GM19099 (cell line): ENCODE data around the gene ZRANB3.

Experiments
- POLR2A ChIP-seq: IDR thresholded peaks from 3 replicates; pipeline ENCODE4 v1.6.1; 2011; ENCODE audit warnings: low read depth; ENCODE audit not compliant: insufficient read length; ENCODE audit errors: extremely low read depth

Gene ZRANB3

DNA sequence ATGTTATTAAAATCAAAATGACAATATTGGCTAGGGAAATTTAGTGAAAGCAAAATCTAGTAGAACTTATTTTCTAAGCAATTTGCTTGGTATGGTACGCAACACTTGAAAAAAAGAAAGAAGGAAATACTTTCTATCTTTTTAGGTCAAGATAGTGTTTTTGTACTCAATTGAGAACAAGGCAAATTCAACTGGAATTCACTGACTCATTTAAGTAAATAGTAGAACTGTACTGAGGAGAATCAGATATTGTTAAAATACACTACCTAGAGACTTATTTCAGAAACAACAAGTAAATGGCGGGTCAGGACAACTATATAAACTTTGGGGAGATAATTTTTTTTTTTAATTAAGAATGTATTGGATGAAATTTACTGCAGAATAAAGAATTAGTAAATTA, 18.9 kb downstream of the ZRANB3 start:
- TF ChIP-seq POLR2A = no peak

DNA sequence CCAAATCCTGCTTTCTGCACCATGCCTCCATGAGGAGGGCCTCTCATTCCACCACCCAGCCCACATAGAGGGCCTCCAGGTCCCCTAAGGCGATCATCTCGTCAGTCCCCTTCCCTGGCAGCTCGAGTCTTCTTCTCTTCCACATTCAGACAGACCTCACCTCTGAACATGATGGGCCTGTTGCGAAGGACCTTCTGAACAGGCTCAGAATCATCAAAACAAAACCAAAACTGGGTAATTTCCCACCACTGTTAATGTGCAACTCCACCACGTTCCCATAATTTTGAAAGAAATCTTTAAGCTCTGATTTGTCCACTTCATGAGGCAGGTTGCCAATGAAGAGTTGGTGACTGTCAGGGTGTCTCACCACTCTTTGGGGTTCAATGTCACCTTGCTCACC, 20.4 kb downstream of the ZRANB3 start:
- no peak for TF ChIP-seq POLR2A

DNA sequence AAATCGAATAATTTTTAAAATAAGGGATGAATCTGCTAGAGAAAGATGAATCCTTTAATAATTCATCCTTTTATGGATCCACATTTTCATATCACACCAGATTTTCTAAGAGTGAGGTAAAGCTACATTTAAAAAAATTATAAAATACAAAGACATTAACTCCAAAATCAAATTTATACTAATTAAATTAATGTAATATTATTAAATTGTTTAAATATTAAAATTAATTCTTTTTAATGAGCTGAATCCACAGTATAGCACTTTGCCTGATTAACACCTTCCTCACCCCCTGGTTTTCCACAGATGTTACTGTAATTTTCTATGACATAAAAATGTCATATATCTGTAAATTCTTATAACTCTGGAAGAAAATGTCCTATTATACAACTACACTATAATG, 26.2 kb downstream of the ZRANB3 start:
- no peak for TF ChIP-seq POLR2A

DNA sequence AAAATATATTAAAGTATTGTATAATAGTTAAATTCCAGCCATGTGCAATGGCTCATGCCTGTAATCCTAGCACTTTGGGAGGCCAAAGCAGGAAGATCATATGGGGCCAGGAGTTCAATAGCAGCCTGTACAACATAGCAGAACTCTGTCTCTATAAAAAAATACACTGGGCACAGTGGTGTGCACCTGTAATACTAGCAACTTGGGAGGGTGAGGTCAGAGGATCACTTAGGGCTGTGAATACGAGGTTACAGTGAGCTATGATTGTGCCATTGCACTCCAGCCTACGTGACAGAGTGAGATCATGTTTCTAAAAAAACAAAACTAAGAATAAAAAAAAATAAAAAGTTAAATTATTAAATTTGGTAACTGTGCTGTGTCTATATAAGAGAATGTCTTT, 36.1 kb downstream of the ZRANB3 start:
- TF ChIP-seq POLR2A = no peak

DNA sequence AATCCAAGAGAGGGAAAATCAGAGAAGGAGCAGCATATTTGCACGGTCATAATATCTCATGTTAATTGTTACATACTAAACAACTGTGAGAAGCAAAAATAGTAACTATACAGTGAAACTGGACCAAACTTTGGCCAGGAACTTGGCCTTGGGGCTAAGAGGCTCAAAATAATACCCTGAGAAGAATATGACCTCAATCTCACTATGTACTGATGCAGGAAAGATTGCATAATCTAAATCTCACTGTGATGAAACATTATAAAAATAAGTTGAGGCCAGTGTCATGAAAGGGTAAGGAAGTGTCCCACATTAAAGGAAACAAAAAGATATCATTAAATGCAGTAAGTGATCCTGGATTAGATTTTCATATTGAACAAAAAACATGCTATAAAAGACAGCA, 36.5 kb downstream of the ZRANB3 start:
- TF ChIP-seq POLR2A = no peak

DNA sequence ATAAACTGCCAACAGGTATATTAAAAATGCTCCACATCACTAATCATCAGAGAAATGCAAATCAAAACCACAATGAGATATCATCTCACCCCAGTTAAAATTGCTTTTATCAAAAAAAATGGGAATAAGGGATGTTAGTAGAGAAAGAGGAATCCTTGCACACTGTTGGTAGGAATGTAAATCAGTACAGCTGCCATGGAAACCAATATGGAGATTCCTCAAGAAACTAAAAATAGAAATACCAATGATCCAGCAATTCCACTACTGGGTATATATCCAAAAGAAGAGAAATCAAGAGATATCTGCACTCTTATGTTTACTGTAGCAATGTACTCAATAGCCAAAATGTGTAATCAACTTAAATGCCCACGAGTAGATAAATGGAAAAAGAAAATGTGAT, 40.6 kb downstream of the ZRANB3 start:
- TF ChIP-seq POLR2A = no peak

DNA sequence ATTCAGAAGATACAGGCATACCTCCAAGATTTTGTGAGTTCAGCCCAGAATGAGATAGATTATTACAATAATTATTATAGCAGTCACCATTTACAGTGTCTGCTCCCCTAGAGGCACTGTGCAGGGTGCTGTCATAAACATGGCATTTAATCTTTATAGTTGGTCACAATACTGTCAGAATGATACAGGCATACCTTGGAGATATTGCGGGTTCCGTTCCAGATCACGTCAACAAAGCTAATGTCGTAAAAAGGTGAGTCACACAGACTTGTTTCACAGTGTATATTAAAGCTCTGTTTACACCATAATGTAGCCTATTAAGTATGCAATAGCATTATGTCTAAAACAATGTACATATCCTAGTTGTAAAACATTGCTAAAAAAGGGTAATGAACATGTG, 45.6 kb downstream of the ZRANB3 start:
- TF ChIP-seq POLR2A = no peak

DNA sequence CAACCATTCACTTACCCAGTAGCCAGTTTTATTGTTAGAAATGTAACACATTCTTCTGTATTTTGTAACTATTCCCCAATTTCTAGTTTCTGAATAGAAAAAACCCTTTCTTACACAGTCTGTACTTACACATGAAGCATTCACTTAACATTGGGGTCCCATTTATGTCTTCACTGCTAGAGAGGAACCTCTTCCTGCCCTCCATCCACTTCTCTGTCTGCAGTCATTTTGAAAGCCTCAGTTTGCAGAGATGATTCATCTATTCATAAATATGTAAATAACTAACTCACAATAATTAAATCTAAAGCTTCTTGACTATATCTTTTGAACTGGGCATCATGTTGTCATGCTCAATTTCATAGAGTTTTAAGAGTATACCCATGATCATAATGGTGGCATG, 55.9 kb downstream of the ZRANB3 start:
- TF ChIP-seq POLR2A = no peak

DNA sequence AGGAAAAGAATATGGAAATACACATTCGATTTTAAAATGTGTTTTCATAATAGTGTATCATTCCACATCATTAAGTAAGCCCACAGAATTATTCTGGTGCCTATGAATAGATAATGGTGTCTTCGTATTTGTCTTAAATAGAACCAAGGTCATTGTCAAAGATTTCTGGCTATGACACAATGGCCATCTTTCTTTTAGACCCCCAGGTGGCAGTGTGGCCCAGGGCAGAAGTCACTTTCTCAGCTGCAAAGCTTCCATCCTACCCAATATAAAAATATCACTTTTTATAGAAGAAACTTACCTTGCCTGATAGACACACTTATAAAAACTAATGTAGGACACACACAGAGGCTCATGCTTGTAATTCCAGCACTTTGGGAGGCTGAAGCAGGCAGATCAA, 57.5 kb downstream of the ZRANB3 start:
- TF ChIP-seq POLR2A = no peak

DNA sequence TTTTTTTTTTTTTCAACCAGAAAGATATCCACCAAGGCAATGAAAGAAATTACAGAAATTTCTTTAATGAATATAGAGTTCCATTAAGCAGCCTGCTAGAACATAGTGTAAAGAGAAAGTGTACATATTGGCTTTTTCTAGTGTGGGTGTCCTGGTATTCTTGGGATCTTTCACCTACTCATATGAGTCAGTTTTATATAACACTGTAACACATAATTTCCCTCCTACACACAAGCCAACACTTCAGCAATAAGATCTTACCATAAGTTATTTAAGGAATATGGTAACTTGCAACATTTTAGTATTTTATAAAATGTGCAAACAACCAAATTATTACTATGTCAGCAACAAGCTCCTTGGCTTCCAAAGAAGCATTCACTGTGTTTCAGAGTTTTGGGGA, 59.9 kb downstream of the ZRANB3 start:
- no peak for TF ChIP-seq POLR2A

DNA sequence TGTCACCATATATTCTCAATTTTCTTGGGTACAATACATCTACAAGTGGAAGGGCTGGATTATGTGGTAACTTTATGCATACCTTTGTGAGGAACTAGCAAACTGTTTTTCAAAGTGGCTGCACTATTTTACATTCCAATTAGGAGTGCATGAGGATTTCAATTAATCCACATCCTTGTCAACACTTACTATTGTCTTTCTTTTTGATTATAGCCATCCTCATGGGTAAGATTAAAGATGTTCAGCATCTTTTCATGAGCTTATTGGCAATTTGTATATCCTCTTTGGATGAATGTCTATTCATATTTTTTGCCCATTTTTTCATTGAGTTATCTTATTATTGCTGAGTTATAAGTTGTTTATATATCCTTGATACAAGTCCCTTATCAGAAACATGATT, 73.7 kb downstream of the ZRANB3 start:
- TF ChIP-seq POLR2A = no peak

DNA sequence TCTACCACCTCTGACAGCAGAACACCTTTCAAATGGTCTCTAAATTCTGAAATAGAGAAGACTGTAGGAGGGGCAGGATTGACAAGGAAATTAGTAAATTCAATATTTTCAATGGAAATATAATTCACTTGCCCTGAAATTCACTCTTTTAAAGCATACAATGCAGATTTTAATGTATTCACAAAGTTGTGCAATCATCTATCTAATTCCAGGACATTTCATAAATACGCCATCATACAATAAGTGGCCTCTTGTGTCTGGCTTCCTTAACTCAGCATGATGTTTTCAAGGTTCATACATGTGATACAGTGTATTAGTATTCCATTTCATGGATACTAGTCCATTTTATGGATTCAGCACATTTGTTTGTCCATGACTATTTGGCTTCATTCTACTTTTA, 74.2 kb downstream of the ZRANB3 start:
- no peak for TF ChIP-seq POLR2A

DNA sequence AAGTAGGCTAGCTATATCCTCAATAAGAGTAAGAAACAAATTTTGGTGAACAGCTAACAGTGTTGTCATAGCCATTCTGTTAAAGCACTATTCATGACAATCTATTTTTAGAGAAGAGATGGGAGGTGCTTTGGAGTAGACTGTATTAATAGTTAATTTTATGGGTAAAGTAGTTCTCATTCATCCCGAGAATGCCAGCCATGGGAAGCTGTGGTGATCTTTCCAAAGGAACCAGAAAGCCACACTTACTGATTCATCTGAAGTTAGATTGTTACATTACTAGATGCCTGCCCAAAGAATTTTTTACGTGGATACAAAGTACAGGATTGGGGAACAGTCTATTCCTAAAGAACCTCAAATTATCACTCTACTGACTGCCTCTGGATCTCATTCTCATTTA, 74.6 kb downstream of the ZRANB3 start:
- TF ChIP-seq POLR2A = no peak

DNA sequence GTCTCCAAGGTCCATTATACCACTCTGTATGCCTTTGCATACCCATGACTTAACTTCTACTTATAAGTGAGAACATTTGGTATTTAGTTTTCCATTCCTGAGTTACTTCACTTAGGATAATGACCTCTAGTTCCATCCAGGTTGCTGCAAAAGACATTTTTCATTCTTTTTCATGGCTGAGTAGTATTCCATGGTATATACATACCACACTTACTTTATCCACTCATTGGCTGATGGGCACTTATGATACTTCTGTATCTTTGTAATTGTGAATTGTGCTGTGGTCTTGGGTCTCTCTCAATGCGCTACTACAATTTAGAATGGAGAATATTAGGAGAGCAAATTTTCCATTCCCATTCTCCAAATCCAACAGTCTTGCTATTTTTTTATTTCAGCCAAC, 76.4 kb downstream of the ZRANB3 start:
- no peak for TF ChIP-seq POLR2A

DNA sequence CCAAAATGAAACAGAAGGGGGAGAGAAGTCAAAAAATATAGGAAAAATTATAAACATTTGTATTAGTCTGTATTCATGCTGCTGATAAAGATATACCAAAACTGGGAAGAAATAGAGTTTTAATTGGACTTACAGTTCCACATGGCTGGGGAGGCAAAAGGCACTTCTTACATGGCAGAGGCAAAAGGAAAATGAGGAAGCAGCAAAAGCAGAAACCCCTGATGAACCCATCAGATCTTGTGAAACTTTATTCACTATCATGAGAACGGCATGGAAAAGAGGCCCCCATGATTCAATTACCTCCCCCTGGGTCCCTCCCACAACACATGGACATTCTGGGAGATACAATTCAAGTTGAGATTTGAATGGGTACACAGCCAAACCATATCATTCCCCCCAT, 79.1 kb downstream of the ZRANB3 start:
- TF ChIP-seq POLR2A = no peak

DNA sequence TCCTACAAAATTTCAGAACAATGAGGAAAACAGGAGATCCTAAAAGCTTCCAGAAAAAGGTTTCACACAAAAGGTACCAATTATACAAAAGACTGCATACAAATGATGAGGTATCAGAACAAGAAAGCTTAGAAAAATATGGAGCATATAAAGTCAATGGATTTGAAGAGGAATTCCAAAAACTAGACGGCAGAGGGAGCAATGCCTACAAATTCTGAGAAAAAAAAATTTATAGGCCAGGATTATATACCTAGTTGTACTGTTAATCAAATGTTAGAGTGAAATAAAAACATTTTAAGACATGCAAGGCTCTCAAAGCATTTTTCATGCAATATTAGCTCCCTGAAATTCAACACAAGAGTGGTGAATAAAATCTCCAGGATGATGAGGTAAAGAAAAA, 106.2 kb downstream of the ZRANB3 start:
- no peak for TF ChIP-seq POLR2A

DNA sequence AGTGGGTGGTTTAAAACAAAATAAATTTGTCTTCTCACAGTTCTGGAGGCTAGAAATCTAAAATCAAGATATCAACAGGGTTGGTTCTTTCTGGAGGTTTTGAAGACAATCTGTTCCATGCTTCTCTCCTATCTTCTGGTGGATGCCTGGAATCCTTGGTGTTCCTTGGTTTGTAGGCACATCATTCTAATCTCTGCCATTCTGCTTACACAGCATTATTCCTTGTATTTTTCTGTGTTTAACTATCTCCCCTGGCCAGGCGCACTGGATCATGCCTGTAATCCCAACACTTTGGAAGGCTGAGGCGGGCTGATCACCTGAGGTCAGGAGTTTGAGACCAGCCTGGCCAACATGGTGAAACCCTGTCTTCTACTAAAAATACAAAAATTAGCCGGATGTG, 108.1 kb downstream of the ZRANB3 start:
- no peak for TF ChIP-seq POLR2A

DNA sequence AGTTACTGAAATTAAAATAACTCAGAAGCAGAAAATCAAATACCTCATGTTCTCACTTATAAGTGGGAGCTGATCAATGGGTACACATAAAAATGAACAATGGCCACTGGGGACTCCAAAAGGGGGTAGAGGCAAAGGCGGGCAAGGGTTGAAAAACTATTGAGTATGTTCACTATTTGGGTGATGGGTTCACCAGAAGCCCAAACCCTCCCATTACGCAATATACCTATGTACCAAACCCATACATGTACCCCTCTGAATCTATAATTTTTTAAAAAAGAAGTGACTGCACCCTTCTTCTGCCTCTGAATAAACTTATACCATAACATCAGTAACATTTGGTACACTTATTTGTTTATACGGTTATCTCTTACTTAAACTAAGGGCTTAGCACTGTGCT, 119.4 kb downstream of the ZRANB3 start:
- TF ChIP-seq POLR2A = no peak
